ENCODE data around the gene TFAP2B.

The TFAP2B gene

DNA sequence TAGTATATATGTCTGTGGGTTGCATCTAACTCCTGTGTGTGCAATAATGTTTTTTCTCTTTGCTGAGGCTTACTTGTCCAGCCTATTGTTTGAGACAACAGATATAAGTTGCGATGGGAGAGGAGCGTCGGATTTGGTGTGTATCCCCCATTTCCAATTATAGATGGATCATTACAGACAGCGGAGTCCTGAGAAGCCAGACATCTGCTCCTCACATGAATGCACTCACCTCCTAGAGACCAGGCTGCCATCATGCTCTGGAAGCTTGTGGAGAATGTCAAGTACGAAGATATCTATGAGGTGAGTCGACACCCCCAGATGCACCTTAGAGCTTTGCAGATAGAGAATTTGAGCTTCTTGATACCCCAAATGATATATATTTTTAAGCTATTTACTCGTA lies at the start of gene TFAP2B:
Gene TFAP2B (plus strand): TSS at position 199 of the 400 bp plus-strand sequence. CDS start 21 bp downstream, at position 220.
- DNase-seq (ENCODE audit: low spot score), result no peak

DNA sequence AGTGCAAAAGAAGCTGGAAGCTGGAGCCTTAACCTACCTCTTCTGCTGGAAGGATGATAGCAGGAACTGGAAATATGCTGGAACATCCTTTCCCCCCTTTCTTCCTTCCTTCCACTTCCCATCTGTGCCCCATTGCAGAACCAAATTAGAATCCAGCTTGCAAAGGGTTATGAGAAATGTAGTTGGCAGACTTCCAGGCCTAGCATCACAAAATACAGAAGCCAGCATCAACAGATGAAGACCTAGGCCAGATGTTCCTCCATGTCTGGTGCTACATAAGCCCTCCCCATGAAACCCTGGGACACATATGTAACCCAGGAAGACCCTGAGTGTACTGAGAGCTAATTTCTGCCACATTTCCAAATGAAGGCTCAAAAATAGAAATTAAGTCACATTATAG lies 40.0 kb upstream of the TFAP2B start:
- no peak for DNase-seq (ENCODE audit: low spot score)

DNA sequence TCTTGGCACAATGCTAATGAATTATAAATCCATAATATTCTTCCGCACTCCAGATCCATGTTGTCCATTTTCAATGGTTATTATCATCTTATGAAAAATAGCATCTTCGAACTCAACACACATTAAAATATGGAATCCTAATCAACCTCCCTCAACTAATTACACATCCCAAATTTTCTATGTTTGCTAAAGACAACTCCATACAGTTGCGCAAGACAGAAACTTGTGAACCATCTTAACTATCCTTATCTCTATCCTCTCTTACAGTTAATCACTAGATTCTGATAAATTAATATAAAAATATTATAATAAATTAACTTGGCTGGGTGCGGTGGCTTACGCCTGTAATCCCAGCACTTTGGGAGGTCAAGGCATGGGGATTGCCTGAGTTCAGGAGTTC lies 38.3 kb upstream of the TFAP2B start:
- DNase-seq (ENCODE audit: low spot score), result no peak

DNA sequence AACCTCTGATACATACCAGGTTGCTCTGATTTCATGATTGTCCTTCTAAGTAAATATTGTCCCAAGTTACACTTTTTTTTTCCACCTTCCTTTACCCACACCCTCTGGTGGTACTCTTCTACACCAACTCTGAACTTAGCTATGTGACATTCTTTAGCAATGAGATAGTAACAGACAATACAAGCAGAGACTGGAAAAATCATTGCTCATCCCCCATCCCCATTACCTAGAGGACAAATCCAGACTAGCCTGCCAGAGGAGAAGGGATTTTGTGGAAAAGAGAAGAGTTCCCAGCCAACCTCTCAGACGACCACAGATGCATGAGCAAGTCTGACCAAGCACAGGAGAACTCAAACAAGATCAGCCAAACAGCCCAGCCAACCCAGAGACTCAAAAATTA lies 32.8 kb upstream of the TFAP2B start:
- DNase-seq (ENCODE audit: low spot score), result no peak

DNA sequence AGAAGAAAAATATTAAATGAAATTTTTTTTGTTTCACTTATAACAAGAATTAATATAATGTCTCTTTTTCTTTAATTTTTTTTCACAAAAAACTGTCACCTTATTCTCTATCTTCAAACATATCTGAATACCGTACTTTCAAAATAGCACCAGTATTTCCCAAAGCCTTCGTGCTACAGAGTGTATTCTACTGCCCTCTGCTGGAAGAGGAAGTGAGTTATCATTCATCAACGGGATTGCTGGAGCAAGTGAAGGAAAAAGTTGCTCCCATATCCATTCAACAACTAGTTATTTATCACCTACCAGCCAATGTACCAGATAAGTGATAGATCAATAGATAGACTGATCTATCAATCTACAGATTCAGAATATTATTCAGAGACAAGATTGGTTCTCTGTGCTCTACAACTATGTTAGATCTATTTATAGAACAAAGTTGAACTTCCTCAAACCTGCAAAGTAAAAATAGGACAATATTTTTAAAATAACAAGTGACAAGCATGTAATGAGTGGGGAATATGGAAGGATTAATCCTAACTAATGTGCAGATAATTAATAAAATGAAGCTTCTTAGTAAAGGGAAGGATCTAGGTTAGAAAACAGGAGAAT lies 26.7 kb upstream of the TFAP2B start:
- DNase-seq (ENCODE audit: low spot score), result peak; percentile 68

DNA sequence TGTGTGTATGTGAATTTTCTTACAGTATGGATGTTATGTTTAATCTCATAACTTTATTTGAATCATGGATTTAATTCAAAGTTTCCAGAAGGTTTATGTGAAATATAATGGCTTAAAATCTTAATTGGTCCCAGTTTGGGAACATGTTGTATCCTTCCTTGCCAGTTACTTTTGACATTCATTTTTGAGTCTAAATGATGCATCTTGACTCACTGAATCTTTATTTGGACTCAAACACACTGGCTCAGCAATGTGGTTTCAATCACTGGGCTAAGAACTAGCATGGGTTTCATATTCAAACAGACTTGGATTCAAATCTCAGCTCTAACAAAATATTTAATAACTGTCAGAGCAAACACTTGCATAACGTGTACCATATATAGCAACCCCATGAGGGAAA lies 25.9 kb upstream of the TFAP2B start:
- DNase-seq (ENCODE audit: low spot score), result no peak

DNA sequence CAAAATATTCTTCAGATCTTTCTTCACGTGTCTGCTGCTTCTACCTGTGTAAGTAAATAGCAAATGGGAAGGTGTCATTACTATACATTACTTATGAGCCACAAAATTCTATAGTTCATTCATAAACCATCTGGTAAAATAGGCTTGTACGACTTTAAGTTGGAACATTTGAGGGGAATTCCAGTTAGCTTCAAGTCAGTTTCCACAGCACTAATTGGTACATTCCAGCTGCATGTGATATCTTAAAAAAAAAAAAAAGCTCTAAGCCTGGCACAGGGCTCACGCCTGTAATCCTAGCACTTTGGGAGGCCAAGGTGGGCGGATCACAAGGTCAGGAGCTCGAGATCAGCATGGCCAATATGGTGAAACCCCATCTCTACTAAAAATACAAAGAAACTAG lies 23.1 kb upstream of the TFAP2B start:
- DNase-seq (ENCODE audit: low spot score), result no peak

DNA sequence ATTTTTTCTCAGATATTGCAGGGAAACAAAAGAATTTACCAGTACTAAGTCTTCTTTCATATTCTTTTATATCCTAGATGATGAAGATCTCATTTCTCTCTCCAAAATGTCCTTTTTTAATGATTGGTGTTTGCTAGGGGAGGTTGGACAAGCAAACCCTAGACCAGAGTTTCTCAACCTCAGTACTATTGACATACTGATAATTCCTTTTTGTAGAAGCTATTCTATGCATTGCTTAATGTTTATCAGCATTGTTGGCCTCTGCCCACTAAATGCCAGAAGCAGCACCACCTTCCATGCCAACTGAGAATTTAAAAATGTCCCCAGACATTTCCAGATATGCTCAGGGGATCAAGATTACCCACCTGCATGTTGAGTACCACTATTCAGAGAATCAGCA lies 14.4 kb upstream of the TFAP2B start:
- no peak for DNase-seq (ENCODE audit: low spot score)

DNA sequence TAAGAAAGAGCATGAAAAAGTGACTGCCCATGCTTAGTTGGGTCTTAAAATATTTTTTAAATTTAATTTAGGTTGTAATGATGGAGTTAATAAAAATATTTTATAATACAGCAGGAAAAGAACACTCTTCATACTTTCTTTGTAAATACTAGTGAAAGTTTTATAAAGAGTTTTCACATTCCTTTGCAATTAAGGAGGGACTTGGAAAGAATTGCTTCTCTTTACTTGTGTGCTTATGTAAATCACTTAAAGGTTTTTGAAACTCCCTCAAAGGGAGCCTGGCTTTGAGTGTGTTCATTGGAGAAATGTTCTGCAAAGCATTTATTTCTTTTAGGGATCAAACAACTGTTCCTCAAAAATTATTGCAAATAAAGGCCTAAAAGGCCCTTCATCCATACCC lies 11.6 kb upstream of the TFAP2B start:
- no peak for DNase-seq (ENCODE audit: low spot score)

DNA sequence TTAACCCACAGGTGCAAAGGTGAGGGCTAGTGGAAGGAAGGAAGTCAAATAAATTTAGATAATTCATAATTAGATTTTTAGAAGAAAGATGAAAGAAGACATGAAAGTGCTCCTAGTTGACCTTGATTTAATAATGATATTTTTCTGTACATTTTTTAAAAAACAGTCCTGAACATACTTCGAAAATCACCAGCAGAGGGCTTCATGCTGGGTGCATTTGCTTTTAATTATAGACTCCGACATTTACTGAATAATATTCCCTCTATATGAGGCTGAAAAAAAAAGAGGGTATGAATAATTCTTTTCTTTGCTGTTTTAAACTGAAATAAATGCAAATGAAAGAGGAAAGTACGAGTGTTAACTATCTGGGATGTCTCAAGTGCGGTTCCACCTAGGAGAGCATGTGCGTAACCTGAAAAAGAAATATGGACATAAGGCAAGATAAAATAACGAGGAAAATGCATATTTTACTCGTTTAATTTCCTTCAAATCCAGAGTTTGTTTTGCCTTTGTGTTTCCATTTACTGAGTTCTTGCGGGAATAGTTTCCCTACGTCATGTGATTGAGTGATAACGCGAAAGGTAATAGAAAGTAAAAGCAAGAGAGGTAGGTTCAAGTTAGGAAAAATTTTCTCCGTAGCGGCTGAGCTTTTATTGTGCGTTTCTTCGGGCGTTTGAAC lies 3.1 kb upstream of the TFAP2B start:
- DNase-seq (ENCODE audit: low spot score), result peak; percentile 39

DNA sequence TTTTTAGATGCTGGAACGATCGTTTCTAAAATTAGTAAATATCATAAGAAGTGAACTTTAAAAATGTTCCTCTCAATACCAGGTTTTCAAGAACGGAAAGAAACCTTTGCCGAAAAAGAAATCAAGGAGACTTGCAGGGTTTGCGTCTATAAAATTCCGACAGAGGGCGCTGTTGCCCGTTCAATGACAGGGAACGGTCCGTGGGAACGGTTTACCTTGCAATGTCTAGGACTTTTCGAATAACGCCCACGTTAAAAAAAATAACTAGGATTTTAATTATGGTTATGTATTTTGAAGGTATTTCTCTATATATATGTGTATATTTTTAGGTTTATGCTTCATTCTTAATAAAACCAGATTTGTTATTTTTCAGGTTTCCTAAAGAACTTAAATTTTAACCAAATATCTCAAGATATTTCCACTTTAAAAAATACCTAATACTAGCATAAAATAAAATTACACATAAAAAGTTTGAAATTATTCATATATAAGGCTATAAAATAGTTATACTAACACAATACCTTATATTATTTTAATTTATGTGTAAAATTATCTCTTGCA lies 2.5 kb upstream of the TFAP2B start:
- peak; percentile 70 for DNase-seq (ENCODE audit: low spot score)

DNA sequence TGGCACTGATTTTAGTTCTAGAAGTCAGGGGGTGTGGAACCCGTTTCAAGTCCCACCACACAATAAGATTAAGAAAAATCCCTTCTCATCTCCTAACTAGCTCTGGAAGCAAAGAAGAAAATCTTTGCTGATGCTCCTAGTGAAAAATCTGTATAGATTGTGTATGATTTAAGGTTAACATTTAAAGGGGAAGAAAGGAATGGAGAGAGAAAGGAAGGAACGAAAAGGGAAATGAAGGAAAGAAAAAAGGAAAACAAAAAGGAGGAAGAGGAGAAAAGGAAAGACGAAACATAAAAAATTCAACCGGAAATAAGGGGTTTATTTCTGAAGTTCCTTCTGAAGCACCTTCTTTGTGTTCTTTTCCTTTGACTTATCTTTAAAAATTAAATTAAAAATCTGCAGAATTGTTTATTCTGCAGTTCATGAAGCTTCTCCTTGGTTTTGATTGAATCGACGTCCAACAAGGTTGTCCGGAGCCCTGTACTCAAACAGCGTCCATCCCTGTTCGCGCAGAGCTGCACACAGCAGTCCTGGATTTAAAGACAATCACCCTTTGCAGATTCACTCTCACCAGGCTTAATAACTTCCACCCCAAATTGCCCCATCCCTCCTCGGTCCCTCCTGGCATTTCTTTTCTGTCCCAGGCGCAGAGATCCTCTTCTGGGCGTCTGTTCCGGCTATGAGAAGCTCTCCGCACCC lies 1.6 kb upstream of the TFAP2B start:
- no peak for DNase-seq (ENCODE audit: low spot score)

DNA sequence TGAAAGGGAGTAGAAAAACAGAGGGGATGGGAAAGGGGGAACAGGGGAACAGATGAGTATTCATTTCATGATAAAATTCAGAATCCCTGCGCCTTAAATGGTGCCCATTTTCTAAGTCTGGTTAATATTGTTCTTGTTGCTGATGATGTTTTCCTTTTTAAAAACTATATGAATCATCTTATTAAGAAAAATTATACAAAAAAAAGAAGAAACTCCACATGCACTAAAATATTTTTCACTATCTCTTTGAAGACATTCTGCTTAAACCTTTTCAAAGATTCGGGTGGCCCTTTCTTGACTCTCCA lies 1.1 kb upstream of the TFAP2B start:
- DNase-seq (ENCODE audit: low spot score), result no peak

DNA sequence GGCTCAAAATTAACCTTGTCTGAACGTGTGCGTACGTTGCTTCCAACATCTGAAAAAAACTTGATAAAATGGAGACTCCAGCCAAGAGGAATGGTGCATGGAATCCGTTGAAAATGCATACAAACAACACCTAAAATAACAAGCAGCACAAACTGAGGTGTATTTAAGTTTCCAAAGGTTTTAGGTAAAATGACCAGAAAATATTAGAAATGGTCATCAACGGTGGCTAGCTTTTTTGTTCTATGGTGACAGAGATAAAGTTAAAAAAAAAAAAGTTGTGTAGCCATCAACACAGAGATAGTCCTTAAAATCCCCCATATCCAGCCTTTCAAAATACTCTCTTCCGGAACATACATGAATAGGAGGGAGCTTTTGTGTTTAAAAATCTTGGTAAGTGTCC lies 651 bp upstream of the TFAP2B start:
- DNase-seq (ENCODE audit: low spot score), result no peak

DNA sequence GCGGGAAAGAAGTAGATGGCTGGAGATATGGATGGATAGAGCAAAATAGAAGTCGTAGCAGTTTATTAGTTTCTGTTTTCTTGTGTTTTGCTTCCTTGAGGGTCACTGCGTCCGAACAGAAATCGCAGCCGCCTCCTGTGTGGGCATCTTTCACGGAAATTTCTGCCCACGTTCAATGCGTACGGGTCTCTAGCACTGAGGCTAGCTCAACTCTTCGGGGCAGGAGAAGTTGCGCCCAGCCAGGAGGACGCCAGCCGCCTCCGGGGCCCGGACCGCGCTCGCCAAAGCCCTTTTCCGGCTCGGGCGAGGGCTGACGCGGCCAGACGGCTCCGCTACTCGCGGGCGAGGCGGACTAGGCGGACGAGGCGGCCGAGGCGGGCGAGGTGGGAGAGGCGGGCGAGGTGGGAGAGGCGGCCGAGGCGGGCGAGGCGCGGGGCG lies 814 bp downstream of the TFAP2B start:
- no peak for DNase-seq (ENCODE audit: low spot score)

DNA sequence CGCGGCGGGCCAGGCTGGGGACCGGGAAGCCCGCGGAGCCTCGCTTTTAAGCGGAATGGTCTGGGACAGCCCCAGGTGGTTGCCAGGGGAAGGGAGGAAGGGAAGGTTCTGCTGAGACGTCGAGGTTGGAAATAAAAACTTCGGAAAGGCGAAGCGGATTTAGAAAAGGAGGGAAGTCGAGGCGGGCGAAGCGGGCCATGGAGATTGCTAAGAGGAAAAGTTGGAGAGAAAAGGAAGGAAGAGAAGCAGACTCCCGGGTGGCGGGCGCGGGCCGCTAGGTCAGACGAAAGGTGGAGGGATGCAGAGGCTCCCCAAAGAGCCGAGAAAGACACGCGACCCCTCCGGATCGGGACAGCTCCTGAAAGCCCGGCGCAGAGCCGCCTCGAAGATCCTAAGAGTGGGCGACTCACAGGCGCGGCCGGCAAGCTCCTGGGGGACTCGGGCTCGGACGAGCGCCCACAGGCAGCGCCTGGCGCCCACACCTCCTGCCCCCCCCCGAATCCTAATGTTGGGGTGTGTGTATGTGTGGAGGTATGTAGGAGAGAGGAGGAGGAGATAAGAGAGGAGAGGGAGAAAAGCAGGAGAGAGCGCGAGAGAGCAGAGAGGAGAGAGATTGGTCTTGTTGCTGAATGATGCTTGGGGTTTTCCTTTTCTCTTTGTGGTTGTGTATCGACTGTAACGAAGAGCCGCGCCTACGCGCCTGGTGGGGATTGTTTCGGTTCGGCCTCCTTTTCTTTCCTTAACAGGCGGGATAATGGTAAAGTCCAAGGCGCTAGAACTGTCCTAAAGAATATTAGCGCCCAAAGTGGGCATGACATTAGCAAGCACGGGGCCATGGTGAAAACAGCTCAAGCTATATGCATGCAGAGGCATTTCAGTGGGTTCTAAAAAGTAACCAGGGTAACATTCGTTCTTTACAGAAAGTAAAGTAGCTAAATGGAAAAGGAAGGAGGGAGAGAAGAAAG lies 1.5 kb downstream of the TFAP2B start:
- DNase-seq (ENCODE audit: low spot score), result no peak

DNA sequence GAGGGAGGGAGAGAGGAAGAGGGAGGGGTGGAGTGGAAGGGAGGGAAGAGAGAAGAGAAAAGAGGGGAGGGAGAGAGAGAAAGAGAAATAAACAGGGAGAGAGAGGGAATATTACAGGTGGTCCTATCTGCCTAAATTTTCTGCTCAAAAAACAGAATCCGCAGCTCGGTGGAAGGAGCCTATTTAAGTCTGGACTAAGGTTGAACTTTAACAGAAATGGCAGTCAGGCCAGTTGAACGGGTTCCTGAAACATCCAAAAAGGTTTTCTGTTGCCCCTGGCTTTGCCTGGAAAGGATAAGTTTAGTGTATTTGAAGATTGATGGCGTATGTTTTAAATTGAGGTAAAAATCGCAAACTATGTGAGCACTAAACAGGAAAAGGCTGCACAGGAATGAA lies 2.2 kb downstream of the TFAP2B start:
- no peak for DNase-seq (ENCODE audit: low spot score)

DNA sequence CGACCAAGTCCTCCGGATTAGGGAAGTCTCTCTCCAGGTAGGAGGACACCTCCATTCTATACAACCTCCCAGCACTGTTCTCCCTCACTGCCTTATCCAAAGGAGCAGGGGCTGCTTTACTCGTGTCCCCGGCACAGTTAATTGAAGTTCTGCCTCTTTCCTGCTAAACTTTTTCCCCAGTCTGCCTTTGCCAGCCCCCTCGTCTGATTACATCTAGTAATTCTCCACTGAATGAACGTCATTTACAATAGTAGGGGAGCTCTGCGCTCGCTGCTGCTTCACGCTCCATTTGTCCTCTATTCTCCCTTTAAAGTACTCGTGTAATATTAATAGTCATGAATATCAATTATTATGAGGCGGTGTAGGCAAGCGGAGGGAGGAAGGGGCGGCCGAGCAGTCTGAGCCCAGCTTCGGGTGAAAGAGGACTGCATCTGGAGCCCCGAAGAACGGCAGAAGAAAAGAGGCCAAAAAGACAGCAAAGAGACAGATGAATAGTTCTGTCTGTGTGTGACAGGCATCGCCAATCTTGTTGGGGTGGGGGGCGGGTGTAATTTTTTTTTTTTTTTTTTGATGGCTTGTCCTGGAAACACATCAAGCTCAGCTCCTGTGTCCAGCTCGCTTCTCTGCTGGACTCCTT lies 2.9 kb downstream of the TFAP2B start:
- DNase-seq (ENCODE audit: low spot score), result no peak

DNA sequence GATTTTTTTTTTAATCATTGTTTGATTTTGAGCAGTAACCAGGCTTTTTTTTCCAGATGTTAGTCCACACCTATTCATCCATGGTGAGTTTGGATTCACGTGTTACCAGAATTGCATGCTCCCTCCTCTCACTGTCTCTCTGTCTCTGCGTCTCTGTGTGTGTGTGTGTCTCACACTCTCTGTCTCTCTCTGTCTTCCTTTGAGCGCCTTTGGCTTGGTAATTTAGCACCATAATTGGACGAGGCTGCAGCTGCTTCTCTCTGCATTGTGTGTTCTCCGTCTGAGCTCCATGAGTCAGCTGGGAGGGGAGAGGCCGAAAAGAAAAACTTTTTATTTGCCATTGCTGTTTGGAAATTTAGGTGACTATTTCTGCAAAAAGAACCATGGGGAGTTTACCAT lies 3.4 kb downstream of the TFAP2B start:
- DNase-seq (ENCODE audit: low spot score), result no peak

DNA sequence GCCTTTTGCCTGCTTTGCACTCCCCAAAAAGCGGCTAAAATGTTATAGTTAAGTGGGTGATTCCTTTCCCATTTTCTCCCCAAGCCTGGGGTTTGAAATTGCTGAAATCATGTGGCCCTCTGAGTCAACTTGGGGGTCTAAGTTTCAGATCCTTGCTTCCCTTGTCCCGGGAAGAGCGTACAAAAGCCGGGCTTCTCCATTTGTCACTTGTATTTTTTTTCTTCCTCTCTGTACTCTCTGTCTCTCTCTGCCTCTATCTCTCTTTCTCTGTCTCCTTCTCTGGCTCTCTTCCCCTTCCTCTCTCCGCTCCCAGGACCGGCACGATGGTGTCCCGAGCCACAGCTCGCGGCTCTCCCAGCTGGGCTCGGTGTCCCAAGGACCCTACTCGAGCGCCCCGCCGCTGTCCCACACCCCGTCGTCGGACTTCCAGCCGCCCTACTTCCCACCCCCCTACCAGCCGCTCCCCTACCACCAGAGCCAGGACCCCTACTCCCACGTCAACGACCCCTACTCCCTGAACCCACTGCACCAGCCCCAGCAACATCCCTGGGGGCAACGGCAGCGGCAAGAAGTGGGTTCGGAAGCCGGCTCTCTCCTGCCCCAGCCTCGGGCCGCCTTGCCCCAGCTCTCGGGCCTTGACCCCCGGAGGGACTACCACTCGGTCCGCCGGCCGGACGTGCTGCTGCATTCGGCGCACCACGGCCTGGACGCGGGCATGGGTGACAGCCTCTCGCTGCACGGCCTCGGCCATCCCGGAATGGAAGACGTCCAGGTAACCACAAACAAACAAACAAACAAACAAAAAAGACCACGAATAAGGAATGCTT lies 4.6 kb downstream of the TFAP2B start:
- no peak for DNase-seq (ENCODE audit: low spot score)

DNA sequence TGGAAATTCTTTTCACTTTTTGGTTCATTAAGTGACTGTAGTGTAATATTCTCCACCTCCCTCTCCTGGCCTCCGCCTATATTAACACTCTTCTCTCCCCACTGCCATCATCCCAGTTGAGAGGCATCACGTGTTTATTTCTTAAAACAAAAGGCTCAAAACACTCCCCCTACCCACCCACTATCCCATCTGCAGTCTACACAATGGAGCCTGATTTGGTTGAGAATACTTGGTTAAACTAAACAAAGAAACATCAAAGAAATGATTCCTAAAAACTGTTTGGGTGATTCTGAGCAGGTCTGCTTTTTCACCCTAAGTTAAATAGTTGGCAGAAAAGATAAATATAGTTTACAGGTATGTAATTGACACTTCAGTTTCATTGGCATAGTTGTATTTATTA lies 5.9 kb downstream of the TFAP2B start:
- no peak for DNase-seq (ENCODE audit: low spot score)
